Activated CD8-positive, alpha-beta T cell treated with anti-CD3 and anti-CD28 coated beads for 36 hours (primary cell): Measurements from ENCODE around the gene LHFPL3. TPM values are rescaled to one million over a fixed set of nuclear protein-coding genes. Genes with fewer than 3 reads are reported as not detected.
A peak's percentile ranks its signal among the peaks of the same experiment; 100 is the strongest.
"Not testable (repeated sequence)": the region's sequence is repeated elsewhere in the genome, so short reads cannot be mapped to it uniquely, and the experiment has no call there.

ENCODE experiments used
- ATAC-seq: fragments of 200-7000 bp; cut with Tn5 transposase; one replicate; pipeline ENCODE4 v1.10.0; 2021; ENCODE audit warnings: mild to moderate bottlenecking, moderate library complexity
- CTCF ChIA-PET: fragments of 350-600 bp; sonication (Branson Sonifier 250); formaldehyde crosslinking; loops from one replicate; lab custom pipeline; 2021; ENCODE audit warnings: antibody characterized with exemption; lab: Charles Lee
- POLR2A ChIA-PET: fragments of 350-600 bp; sonication (Branson Sonifier 250); formaldehyde crosslinking; loops from one replicate; lab custom pipeline; 2021; ENCODE audit warnings: antibody characterized with exemption; lab: Charles Lee
- DNase-seq: peaks from one replicate; pipeline ENCODE4 v3.0.0-alpha.2; 2020
- H3K27ac Mint-ChIP-seq: one replicate; pipeline ENCODE4 v1.8.0; 2021; ENCODE audit warnings: mild to moderate bottlenecking, mixed read lengths
- H3K27me3 Mint-ChIP-seq: one replicate; pipeline ENCODE4 v1.8.0; 2021; ENCODE audit warnings: mixed read lengths
- H3K36me3 Mint-ChIP-seq: one replicate; pipeline ENCODE4 v1.8.0; 2021; ENCODE audit warnings: low read depth, mixed read lengths
- H3K4me1 Mint-ChIP-seq: one replicate; pipeline ENCODE4 v1.8.0; 2021; ENCODE audit warnings: low read depth, mixed read lengths
- H3K4me3 Mint-ChIP-seq: one replicate; pipeline ENCODE4 v1.8.0; 2021; ENCODE audit warnings: mild to moderate bottlenecking, moderate library complexity, mixed read lengths
- H3K9me3 Mint-ChIP-seq: one replicate; pipeline ENCODE4 v1.8.0; 2021; ENCODE audit warnings: mixed read lengths
- CTCF ChIP-seq: fragments of 200-600 bp; IDR thresholded peaks from one replicate; pipeline ENCODE4 v1.8.0; 2022; ENCODE audit warnings: antibody characterized with exemption, mild to moderate bottlenecking
- intact Hi-C: fragments of 100-400 bp; cut with micrococcal nuclease; formaldehyde crosslinking; loops from one replicate; pipeline ENCODE4 v1.10.0; 2022
- total RNA-seq, 2 experiments: library from RNA; stranded (reverse); gene quantifications; one replicate each; pipeline ENCODE4 v1.2.3, GENCODE V29; 2021

The LHFPL3 gene
- total RNA-seq, 2 experiments from 2014 or later, result not detected

- ATAC-seq (no peak), DNase-seq (no peak)
- Mint-ChIP-seq H3K4me3 (no peak overlapping the region), H3K4me1 (no peaks in the 10 kb centered on the region), H3K27me3 (no peaks in the 10 kb centered on the region), H3K27ac (no peak overlapping the region), H3K9me3 (no peaks in the 10 kb centered on the region), H3K36me3 (no peaks in the 10 kb centered on the region)
- no peak for TF ChIP-seq CTCF
- POLR2A ChIA-PET, result no interaction called here
- intact Hi-C loops, result no loop called here
- CTCF ChIA-PET, result no interaction called here
Observed at GRCh38 chr7:104548861-104549260, 220.5 kb downstream of the LHFPL3 start.

- DNase-seq (no peak), ATAC-seq (no peak)
- Mint-ChIP-seq H3K27me3 (no peaks in the 10 kb centered on the region), H3K27ac (no peak overlapping the region), H3K4me1 (no peaks in the 10 kb centered on the region), H3K4me3 (no peak overlapping the region), H3K9me3 (no peaks in the 10 kb centered on the region), H3K36me3 (no peaks in the 10 kb centered on the region)
- ChIA-PET POLR2A (no interaction called here), CTCF (no interaction called here)
- no peak for TF ChIP-seq CTCF
- intact Hi-C loops, result no loop called here
Observed at GRCh38 chr7:104550362-104550761, 222.0 kb downstream of the LHFPL3 start.

GRCh38 chr7:104551226-104551625 is 222.8 kb downstream of the LHFPL3 start:
- no peaks in the 10 kb centered on the region for H3K36me3 Mint-ChIP-seq
- ATAC-seq (no peak), DNase-seq (no peak)
- POLR2A ChIA-PET, result no interaction called here
- no peak overlapping the region for H3K4me3 Mint-ChIP-seq
- TF ChIP-seq CTCF, result no peak
- CTCF ChIA-PET, result no interaction called here
- H3K9me3 Mint-ChIP-seq, result peaks cover 5% of the 10 kb centered on the region
- H3K4me1 Mint-ChIP-seq, result no peaks in the 10 kb centered on the region
- no peak overlapping the region for H3K27ac Mint-ChIP-seq
- intact Hi-C loops, result no loop called here
- no peaks in the 10 kb centered on the region for H3K27me3 Mint-ChIP-seq

- intact Hi-C loops, result no loop called here
- Mint-ChIP-seq H3K36me3 (no peaks in the 10 kb centered on the region), H3K27ac (no peak overlapping the region), H3K4me3 (no peak overlapping the region), H3K4me1 (no peaks in the 10 kb centered on the region), H3K9me3 (peaks cover 7% of the 10 kb centered on the region), H3K27me3 (no peaks in the 10 kb centered on the region)
- POLR2A ChIA-PET, result no interaction called here
- no peak for TF ChIP-seq CTCF
- CTCF ChIA-PET, result no interaction called here
- ATAC-seq (no peak), DNase-seq (peak; percentile 49)
Observed at GRCh38 chr7:104552102-104552501, 223.7 kb downstream of the LHFPL3 start.

- no peaks in the 10 kb centered on the region for H3K4me1 Mint-ChIP-seq
- intact Hi-C loops, result no loop called here
- no peak for DNase-seq
Observed at GRCh38 chr7:104553074-104553473, 224.7 kb downstream of the LHFPL3 start.

GRCh38 chr7:104563350-104563901 is 235.0 kb downstream of the LHFPL3 start:
- intact Hi-C loops, ATAC-seq, CTCF ChIA-PET, H3K27me3 Mint-ChIP-seq, H3K36me3 Mint-ChIP-seq, DNase-seq, POLR2A ChIA-PET, H3K27ac Mint-ChIP-seq, H3K9me3 Mint-ChIP-seq, H3K4me1 Mint-ChIP-seq, H3K4me3 Mint-ChIP-seq: not testable (repeated sequence)

More at GRCh38 chr7:104553074-104553473, 224.7 kb downstream of the LHFPL3 start:
- H3K27me3 Mint-ChIP-seq, result no peaks in the 10 kb centered on the region
- TF ChIP-seq CTCF, result no peak
- no peak overlapping the region for H3K4me3 Mint-ChIP-seq
- ChIA-PET POLR2A (no interaction called here), CTCF (no interaction called here)
- no peaks in the 10 kb centered on the region for H3K36me3 Mint-ChIP-seq
- no peak overlapping the region for H3K27ac Mint-ChIP-seq
- ATAC-seq, result no peak
- H3K9me3 Mint-ChIP-seq, result peaks cover 8% of the 10 kb centered on the region
